Breast epithelium (tissue), 3 donors: Measurements from ENCODE around the gene XRN1.
"Not testable (repeated sequence)": the region's sequence is repeated elsewhere in the genome, so short reads cannot be mapped to it uniquely, and the experiment has no call there.

Source experiments
- POLR2AphosphoS5 ChIP-seq, 3 donors: sonication (generic); formaldehyde crosslinking; IDR thresholded peaks; one replicate each; pipeline ENCODE4 v1.6.1; 2017; ENCODE audit warnings: antibody characterized with exemption in 3 of 3
- TF ChIP-seq, protein P1 (sequence below), 3 donors: fragments of 450-650 bp; IDR thresholded peaks; one replicate each; pipeline ENCODE4 v1.5.1; 2016 to 2017; ENCODE audit warnings: antibody characterized with exemption in 3 of 3, mild to moderate bottlenecking in 3 of 3, moderate library complexity in 3 of 3

DNA sequence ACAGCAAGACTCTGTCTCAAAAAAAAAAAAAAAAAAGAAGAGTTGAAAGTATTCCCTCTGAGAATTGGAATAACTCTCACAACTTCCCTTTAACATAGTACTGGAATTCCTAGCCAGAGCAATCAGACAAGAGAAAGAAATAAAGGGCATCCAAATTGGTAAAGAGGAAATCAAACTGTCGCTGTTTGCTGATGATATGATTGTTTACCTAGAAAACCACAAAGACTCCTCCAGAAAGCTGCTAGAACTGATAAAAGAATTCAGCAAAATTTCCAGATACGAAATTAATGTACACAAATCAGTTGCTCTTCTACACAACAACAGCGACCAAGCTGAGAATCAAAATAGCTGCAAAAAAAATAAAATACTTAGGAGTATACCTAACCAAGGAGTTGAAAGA, 145.0 kb downstream of the XRN1 start:
- TF ChIP-seq, protein P1, sequence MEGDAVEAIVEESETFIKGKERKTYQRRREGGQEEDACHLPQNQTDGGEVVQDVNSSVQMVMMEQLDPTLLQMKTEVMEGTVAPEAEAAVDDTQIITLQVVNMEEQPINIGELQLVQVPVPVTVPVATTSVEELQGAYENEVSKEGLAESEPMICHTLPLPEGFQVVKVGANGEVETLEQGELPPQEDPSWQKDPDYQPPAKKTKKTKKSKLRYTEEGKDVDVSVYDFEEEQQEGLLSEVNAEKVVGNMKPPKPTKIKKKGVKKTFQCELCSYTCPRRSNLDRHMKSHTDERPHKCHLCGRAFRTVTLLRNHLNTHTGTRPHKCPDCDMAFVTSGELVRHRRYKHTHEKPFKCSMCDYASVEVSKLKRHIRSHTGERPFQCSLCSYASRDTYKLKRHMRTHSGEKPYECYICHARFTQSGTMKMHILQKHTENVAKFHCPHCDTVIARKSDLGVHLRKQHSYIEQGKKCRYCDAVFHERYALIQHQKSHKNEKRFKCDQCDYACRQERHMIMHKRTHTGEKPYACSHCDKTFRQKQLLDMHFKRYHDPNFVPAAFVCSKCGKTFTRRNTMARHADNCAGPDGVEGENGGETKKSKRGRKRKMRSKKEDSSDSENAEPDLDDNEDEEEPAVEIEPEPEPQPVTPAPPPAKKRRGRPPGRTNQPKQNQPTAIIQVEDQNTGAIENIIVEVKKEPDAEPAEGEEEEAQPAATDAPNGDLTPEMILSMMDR (IDR thresholded peaks at IDR 0.05) = not testable (repeated sequence)
- TF ChIP-seq POLR2AphosphoS5 (IDR thresholded peaks at IDR 0.05) = not testable (repeated sequence)
